Fibroblast of villous mesenchyme (primary cell): ENCODE data around the gene PALLD. TPM values are rescaled to one million over a fixed set of nuclear protein-coding genes. Genes with fewer than 3 reads are reported as not detected.

Experiments used
- DNase-seq: peaks from one replicate; pipeline ENCODE4 v3.0.0-alpha.2; 2010; ENCODE audit warnings: low read depth
- H3K4me3 ChIP-seq: 2 replicates; pipeline ENCODE4 v1.5.1; 2011; ENCODE audit warnings: low read depth, mild to moderate bottlenecking, low read length
- total RNA-seq: library from RNA; depleted of rRNA; stranded (reverse); fragments of >200 nt; gene quantifications from 2 replicates; pipeline ENCODE4 v1.2.3, GENCODE V29; 2012
- TF ChIP-seq, protein P1 (sequence below): IDR thresholded peaks from 2 replicates; pipeline ENCODE4 v1.5.1; 2012; ENCODE audit warnings: low read depth, mild to moderate bottlenecking, low read length; ENCODE audit not compliant: insufficient read depth

Gene PALLD
- total RNA-seq, 1 donor = 188 TPM

DNA sequence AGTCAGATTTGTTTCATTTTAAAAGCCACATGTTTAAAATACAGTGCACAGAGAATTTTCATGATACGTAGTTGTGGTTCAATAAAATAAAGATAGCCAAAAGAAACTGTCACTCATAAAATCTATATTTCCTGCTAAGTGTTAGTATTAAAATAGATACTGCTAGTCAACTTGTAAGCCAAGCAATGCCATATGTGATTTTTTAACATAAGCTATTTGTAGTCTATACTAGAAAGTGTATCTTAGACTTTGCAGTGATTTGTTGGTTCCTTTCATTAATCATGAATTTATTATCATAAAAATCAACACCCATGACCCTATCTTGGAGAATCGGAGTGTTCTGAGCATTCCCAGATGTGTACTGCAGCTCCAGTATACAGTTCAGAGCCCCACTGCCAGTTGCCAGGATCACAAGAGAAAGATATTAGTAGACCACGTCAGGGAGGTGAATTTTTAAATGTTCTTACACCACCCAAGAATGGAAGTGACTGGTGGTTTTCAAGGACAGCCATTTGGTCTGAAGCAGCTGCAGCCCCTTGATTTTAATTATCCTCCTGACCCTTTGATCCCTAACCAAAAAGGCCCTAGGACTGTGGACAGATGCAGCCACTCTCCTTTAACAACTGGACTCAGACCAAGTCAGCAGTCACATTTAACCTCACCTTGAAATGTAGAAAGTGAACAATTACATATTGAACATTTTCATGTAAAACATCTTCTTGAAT lies 163.1 kb downstream of the PALLD start:
- TF ChIP-seq, protein P1, sequence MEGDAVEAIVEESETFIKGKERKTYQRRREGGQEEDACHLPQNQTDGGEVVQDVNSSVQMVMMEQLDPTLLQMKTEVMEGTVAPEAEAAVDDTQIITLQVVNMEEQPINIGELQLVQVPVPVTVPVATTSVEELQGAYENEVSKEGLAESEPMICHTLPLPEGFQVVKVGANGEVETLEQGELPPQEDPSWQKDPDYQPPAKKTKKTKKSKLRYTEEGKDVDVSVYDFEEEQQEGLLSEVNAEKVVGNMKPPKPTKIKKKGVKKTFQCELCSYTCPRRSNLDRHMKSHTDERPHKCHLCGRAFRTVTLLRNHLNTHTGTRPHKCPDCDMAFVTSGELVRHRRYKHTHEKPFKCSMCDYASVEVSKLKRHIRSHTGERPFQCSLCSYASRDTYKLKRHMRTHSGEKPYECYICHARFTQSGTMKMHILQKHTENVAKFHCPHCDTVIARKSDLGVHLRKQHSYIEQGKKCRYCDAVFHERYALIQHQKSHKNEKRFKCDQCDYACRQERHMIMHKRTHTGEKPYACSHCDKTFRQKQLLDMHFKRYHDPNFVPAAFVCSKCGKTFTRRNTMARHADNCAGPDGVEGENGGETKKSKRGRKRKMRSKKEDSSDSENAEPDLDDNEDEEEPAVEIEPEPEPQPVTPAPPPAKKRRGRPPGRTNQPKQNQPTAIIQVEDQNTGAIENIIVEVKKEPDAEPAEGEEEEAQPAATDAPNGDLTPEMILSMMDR = no peak
- peak; percentile 79 for DNase-seq
- no peak overlapping the region for H3K4me3 ChIP-seq

DNA sequence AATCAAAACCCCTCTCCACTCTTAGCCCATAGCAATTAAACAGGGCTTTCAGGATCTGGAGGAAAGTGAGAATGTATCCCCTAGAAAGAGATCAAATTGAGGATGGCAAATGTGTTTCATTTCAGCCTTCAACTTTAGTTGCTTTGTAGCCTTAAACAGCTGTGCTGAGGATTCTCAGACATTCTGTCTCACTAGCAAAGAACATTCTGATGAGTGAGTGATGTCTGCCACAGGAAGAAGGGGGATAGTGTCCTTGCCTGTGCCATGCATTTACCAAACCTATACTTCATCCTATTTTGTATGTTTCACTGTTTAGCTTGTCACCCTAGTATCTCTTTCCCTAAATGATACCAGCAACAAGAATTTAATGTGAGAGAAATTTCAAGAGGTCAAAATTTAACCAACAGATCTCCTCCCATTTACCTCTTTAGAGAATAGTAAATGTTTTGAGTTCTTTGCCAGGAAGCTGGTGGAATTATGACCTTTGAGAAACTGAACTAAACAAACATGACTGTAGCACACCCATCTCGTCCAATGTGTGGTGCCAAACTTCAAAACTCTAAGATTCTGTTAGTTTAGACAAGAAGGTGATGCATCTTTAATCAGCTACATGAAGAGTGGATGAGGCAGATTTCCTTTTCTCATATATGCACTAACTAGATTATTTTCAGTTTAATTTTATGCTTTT lies 165.6 kb downstream of the PALLD start:
- DNase-seq = no peak
- TF ChIP-seq, protein P1 = no peak
- no peak overlapping the region for H3K4me3 ChIP-seq

DNA sequence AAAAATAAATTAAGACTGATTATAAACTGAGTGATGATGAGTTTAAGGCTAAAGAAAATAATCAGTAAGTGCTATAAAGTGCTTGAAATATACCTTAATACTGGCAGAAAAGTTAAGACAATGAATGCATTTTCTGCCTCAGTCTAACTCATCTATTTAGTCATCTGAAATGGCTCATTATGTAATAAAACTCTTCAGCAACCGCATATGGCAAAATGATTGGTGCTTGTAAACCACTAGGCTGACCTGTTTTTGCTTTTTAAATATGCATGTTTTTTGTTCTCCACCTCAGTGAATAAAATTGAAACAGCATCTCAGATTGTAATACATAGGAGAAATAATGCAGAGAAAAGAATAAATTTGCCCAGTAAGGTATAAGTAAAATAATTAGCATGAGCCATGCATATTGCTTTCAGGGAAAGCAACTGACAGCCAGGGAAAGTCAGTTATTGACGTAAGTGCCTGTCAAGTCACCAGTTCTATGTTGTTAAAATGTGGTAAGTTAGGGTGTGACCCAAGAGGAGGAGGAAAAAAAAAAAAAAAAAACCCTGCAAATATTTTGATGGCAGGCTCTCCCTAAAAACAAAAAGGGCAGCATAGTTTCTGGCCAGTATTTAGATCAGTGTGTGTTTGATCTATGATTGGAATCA lies 167.5 kb downstream of the PALLD start:
- TF ChIP-seq, protein P1 = no peak
- DNase-seq = peak; percentile 45
- no peak overlapping the region for H3K4me3 ChIP-seq

DNA sequence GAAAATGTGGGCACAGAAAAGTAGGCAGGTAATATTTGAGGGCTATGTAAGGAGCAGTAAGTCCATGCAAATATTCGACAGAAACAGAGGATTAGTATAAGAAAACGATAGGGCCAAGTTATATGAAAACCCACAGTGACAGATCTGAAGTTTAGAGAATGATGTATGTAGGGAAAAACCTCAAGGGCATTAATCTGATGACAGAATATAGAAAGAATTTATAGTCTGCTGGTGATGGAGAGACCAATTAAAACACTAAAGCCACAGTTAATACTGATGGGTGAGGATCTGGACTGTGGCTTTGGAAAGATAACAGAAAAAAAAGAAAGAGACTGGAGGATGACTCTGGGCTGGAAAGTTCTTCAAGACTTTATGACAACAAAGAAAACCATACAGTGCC lies 169.7 kb downstream of the PALLD start:
- DNase-seq = peak; percentile 88
- no peak overlapping the region for H3K4me3 ChIP-seq
- TF ChIP-seq, protein P1 = no peak

DNA sequence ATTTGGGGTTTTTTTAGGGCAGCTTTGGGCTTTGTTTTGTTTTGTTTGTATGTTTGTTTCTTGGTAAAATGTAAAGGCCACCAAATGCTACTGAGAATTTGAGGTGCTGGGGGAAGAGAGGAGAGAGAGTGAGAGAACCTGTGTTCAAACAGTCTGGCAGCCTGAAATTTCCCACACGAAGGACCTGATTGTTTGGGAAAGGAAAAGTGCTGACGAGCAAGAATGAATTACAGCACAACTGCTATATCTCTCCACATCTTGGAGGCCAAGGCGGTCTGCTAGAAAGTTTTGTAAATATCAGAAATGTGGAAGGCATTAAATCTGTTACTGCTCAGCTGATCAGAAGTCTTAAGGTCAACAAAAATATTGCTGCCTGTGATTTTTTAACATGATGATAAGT lies 170.5 kb downstream of the PALLD start:
- no peak overlapping the region for H3K4me3 ChIP-seq
- TF ChIP-seq, protein P1 = no peak
- DNase-seq = peak; percentile 88

DNA sequence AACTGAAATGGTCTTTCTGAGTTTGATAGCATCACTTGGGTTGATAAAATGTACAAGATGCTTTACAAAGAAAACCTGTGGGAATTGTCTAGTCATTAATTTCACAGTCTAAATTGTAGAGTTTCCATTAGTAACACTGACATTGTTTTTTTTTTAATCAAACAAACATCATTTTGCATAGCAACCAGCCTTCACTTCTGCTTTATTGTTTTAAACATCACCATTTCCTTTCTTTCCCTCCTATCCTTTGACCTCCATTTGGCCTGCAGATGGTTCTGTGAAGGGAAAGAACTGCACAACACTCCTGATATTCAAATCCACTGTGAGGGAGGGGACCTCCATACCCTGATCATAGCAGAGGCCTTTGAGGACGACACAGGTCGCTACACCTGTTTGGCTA lies 171.1 kb downstream of the PALLD start:
- DNase-seq = peak; percentile 30
- H3K4me3 ChIP-seq = no peak overlapping the region
- TF ChIP-seq, protein P1 = no peak
